KMS-11 (cell line): ENCODE results near the gene LFNG.

Experiments used
- H2AFZ ChIP-seq: fragments of 200-600 bp; sonication (generic); 2 replicates; pipeline ENCODE4 v1.6.1; 2016; ENCODE audit warnings: antibody characterized with exemption, mixed run types, low read depth
- H3K27ac ChIP-seq: fragments of 200-600 bp; sonication (generic); 2 replicates; pipeline ENCODE4 v1.6.1; 2016; ENCODE audit warnings: mild to moderate bottlenecking, mixed run types
- H3K27me3 ChIP-seq: fragments of 200-600 bp; sonication (generic); 2 replicates; pipeline ENCODE4 v1.6.1; 2017; ENCODE audit warnings: mild to moderate bottlenecking, low read depth, mixed run types, moderate library complexity; ENCODE audit not compliant: insufficient read depth
- H3K36me3 ChIP-seq: fragments of 200-600 bp; sonication (generic); 2 replicates; pipeline ENCODE4 v1.6.1; 2017; ENCODE audit warnings: mild to moderate bottlenecking, mixed run types; ENCODE audit not compliant: insufficient read depth
- H3K4me1 ChIP-seq: fragments of 200-600 bp; sonication (generic); 2 replicates; pipeline ENCODE4 v1.6.1; 2016; ENCODE audit warnings: mild to moderate bottlenecking, low read depth, mixed run types; ENCODE audit not compliant: poor library complexity, severe bottlenecking
- H3K4me2 ChIP-seq: fragments of 200-600 bp; sonication (generic); 2 replicates; pipeline ENCODE4 v1.7.0; 2016; ENCODE audit warnings: mild to moderate bottlenecking, mixed run types
- H3K4me3 ChIP-seq: fragments of 200-600 bp; sonication (generic); IDR thresholded peaks from 2 replicates; pipeline ENCODE4 v1.6.1; 2017; ENCODE audit warnings: low read depth, low read length, mixed read lengths; ENCODE audit not compliant: insufficient read depth
- H3K79me2 ChIP-seq: fragments of 200-600 bp; sonication (generic); 2 replicates; pipeline ENCODE4 v1.6.1; 2016; ENCODE audit warnings: low read depth, mixed run types; ENCODE audit not compliant: insufficient read depth
- H3K9ac ChIP-seq: fragments of 200-600 bp; sonication (generic); 2 replicates; pipeline ENCODE4 v1.6.1; 2016; ENCODE audit warnings: mild to moderate bottlenecking, mixed run types
- H4K20me1 ChIP-seq: fragments of 200-600 bp; sonication (generic); 2 replicates; pipeline ENCODE4 v1.6.1; 2016; ENCODE audit warnings: mild to moderate bottlenecking, mixed run types; ENCODE audit not compliant: insufficient read depth
- TF ChIP-seq, protein P1 (sequence below): fragments of 200-600 bp; sonication (generic); conservative IDR thresholded peaks from 2 replicates; pipeline ENCODE4 v1.6.1; 2017; ENCODE audit warnings: low read depth, mild to moderate bottlenecking, antibody characterized with exemption, low read length, moderate library complexity, mixed read lengths

The LFNG gene

DNA sequence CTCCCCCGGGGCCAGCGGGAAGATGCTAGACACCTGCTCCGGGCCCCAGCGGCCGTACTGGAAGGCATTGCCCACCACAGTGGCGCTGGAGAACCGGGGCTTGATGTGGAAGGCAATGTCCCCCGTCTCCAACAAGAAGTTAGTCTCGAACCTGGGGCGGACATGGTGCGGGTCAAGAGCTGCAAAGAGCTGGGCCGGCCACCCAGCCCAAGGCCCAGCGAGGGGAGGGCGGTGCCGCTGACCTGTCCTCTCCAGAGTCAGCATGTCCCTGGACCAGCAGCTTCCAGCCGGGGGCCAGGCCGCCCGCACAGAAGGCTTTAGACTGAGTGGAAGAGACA lies 43.9 kb upstream of the LFNG start:
- H3K27me3 ChIP-seq: peaks cover 72% of the 10 kb centered on the region
- no peak overlapping the region for H2AFZ ChIP-seq
- H3K4me2 ChIP-seq: no peak overlapping the region
- H3K79me2 ChIP-seq: no peaks in the 10 kb centered on the region
- H3K27ac ChIP-seq: no peak overlapping the region
- no peaks in the 10 kb centered on the region for H3K36me3 ChIP-seq
- H3K4me3 ChIP-seq: no peak overlapping the region
- H3K4me1 ChIP-seq: no peaks in the 10 kb centered on the region
- TF ChIP-seq, protein P1, sequence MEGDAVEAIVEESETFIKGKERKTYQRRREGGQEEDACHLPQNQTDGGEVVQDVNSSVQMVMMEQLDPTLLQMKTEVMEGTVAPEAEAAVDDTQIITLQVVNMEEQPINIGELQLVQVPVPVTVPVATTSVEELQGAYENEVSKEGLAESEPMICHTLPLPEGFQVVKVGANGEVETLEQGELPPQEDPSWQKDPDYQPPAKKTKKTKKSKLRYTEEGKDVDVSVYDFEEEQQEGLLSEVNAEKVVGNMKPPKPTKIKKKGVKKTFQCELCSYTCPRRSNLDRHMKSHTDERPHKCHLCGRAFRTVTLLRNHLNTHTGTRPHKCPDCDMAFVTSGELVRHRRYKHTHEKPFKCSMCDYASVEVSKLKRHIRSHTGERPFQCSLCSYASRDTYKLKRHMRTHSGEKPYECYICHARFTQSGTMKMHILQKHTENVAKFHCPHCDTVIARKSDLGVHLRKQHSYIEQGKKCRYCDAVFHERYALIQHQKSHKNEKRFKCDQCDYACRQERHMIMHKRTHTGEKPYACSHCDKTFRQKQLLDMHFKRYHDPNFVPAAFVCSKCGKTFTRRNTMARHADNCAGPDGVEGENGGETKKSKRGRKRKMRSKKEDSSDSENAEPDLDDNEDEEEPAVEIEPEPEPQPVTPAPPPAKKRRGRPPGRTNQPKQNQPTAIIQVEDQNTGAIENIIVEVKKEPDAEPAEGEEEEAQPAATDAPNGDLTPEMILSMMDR: no peak
- H4K20me1 ChIP-seq: no peaks in the 10 kb centered on the region
- no peak overlapping the region for H3K9ac ChIP-seq

DNA sequence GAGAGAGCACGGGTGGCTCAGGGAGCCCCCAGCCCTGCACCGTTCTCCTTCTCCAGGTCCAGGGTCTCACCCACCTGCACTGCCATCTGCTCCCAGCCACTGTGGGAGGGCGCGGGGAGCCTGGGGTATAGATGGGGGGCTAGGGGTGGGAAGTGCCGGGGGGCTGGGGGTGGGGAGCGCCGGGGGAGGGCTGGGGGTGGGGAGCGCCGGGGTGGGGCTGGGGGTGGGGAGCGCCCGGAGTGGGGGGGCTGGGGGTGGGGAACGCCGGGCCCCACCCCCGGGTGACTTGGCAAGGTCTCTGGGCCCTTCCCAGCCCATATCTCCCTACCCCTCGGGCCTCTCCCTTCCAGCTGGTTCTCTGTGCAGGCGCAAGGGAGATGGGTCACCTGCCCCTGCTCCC lies 43.3 kb upstream of the LFNG start, which contains the start of gene GRIFIN:
Gene GRIFIN (minus strand): TSS at position 101 of the 400 bp plus-strand sequence. CDS start 15 bp downstream, at position 86.
- no peak within 1 kb of the TSS for H3K27ac ChIP-seq
- no peaks in the 10 kb centered on the region for H4K20me1 ChIP-seq

DNA sequence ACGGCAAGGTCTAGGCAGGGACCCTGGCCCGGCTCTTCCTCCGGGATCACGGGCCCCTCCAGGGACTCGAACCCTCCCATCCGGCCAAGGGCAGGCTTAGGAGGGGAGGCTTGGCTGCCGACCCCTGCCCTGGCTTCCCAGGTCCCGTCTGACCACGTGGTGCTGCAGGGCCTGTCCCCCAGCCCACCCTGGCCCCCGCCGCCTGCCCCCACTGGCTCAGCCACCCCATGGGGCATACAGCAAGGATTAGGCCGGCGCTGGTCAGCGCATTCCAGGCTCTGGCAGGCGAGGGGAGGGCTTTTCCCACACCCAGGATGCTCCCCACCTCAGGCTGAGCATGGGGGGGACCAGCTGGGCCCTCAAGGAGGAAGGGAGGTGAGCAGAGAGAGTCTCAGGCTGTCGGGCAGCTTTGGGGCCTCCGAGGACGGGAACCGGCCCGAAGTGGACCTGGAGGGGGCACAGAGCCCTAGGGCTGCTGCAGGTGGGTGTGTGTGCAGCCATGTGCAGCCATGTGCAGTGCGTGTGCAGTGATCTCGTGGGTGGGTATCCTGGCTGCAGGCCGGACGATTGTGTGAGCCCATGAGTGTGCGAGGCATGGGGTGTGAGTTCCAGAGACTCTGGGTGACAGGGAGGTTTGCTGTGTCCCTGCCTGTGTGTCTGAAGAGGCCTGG lies 42.7 kb upstream of the LFNG start:
- TF ChIP-seq, protein P1: no peak
- Histone ChIP-seq H3K4me1 (no peaks in the 10 kb centered on the region), H3K79me2 (no peaks in the 10 kb centered on the region), H3K36me3 (no peaks in the 10 kb centered on the region), H3K4me3 (no peak overlapping the region), H2AFZ (no peak overlapping the region), H3K9ac (no peak overlapping the region), H3K27ac (no peak overlapping the region), H3K27me3 (peaks cover 70% of the 10 kb centered on the region), H3K4me2 (no peak overlapping the region), H4K20me1 (no peaks in the 10 kb centered on the region)

More for the DNA sequence above, 43.3 kb upstream of the LFNG start, which contains the start of gene GRIFIN:
- H3K27me3 ChIP-seq: peaks cover 74% of the 10 kb centered on the region
- H3K36me3 ChIP-seq: no peaks in the 10 kb centered on the region
- H3K4me3 ChIP-seq: no peak within 1 kb of the TSS
- H3K9ac ChIP-seq: no peak within 1 kb of the TSS
- H3K4me2 ChIP-seq: no peak within 1 kb of the TSS
- no peaks in the 10 kb centered on the region for H3K4me1 ChIP-seq
- TF ChIP-seq, protein P1: no peak
- no peak within 1 kb of the TSS for H2AFZ ChIP-seq
- H3K79me2 ChIP-seq: no peaks in the 10 kb centered on the region

DNA sequence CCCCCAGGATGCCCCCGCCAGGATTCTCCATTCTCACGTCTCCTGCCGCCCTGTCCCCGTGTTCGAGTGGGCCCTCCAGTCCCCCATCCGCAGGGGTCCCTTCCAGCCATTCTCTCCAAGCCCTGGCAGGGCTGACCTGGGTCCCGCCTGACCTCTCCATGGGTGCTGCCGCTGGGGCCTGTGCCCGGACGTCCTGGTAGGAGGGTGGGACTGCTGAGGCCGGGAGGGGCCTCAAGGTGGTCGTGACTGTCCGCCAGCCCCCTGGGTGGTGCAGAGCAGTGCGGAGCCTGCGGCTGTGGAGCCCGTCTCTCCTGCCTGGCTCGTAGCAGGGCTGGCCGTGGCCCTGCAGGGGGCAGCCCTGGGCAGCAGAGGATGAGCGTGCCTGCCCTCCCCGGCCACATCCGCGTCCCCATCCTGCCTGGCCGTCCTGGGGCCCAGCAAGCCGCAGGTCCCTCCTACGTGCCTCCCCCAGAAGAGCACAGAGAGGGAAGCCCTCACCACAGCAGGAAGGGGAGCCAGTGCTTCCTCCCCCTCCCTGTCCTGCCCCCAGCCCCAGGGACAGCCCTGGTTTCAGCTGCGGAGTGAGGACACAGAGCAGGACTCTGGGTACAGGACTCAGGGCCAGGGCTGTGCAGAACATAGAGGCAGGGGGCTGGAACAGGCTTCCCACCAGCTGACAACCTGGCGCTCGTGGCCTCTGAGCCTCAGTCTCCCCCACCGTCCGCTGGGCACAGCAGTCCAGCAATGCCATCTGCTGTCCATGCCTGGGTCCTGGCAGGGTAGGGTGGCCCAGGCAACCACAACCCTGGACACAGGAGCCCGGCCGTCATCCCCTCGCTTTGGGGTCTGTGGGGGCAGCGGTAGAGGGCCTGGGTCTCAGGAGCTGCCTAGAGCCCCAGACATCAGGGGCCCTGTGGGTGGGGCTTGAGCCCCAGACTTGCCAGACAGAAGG lies 41.9 kb upstream of the LFNG start:
- Histone ChIP-seq H3K36me3 (no peaks in the 10 kb centered on the region), H3K4me1 (no peaks in the 10 kb centered on the region), H2AFZ (no peak overlapping the region), H3K4me2 (no peak overlapping the region), H3K27ac (no peak overlapping the region), H3K4me3 (no peak overlapping the region), H3K9ac (no peak overlapping the region), H3K79me2 (no peaks in the 10 kb centered on the region), H4K20me1 (no peaks in the 10 kb centered on the region), H3K27me3 (peaks cover 69% of the 10 kb centered on the region)
- TF ChIP-seq, protein P1: peak; percentile 59
